OCI-LY1 (cell line): ENCODE data around the gene NLGN3.

Experiments used
- CTCF ChIP-seq: fragments of 200-600 bp; sonication (generic), shearing (Covaris generic); IDR thresholded peaks from 2 replicates; pipeline ENCODE4 v1.5.1; 2017; ENCODE audit warnings: mild to moderate bottlenecking, antibody characterized with exemption, low read length, moderate library complexity, mixed read lengths
- EZH2 ChIP-seq: fragments of 200-600 bp; sonication (generic), shearing (Covaris generic); IDR thresholded peaks from 2 replicates; pipeline ENCODE4 v1.8.0; 2017; ENCODE audit warnings: borderline replicate concordance, mixed run types, mild to moderate bottlenecking, antibody characterized with exemption, low read length, moderate library complexity, mixed read lengths

- TF ChIP-seq EZH2 (no peak), CTCF (no peak)
Measured at GRCh38 chrX:71107762-71108360, 36.8 kb upstream of the NLGN3 start.
